ENCODE data around the gene NFKBIE. TPM values are rescaled to one million over a fixed set of nuclear protein-coding genes. Genes with fewer than 3 reads are reported as not detected.

Gene NFKBIE
- total and polyA plus RNA-seq, 2 of the 13 experiments (the other 11 are each of a cell fraction or from before 2014, with no cell fraction given), result 6.7 to 14.5 TPM

DNA sequence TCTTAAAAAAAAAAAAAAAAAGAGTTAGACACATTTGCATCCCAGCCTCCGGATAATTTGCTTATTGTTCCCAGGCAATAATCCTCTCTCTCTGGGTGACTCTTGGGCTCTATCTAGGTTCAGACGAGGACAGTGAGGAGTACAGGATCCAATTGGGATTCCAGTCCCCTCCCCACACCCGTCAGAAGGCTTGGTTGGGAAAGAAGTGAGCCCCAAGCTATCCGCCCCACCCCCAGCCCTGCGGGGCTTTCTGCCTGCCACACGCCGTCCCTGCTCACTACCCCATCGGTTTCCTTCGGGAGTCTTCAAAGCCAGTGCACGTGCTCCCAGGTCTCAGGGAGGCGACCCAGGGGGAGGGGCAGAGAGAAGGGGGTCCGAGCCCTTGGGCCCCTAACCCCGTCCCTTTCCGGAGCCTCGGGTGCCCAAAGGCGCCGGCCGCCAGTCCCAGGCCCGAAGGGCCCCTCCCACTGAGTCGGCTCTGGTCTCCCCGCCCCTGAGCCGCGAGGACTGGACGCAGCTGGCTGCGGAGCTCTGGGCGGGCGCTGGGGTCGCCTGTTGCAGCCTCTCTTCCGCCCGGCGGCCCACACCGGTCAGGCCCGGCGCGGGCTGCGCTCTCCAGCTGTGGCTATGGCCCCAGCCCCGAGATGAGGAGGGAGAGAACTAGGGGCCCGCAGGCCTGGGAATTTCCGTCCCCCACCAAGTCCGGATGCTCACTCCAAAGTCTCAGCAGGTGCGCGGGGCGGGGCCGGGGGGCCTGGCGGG is 46.1 kb downstream of the NFKBIE start (continued):
- TF ChIP-seq, protein P1, sequence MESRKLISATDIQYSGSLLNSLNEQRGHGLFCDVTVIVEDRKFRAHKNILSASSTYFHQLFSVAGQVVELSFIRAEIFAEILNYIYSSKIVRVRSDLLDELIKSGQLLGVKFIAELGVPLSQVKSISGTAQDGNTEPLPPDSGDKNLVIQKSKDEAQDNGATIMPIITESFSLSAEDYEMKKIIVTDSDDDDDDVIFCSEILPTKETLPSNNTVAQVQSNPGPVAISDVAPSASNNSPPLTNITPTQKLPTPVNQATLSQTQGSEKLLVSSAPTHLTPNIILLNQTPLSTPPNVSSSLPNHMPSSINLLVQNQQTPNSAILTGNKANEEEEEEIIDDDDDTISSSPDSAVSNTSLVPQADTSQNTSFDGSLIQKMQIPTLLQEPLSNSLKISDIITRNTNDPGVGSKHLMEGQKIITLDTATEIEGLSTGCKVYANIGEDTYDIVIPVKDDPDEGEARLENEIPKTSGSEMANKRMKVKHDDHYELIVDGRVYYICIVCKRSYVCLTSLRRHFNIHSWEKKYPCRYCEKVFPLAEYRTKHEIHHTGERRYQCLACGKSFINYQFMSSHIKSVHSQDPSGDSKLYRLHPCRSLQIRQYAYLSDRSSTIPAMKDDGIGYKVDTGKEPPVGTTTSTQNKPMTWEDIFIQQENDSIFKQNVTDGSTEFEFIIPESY (CRISPR knock-in tag; IDR thresholded peaks at IDR 0.05), result no peak
- no peak for TF ChIP-seq RORA (CRISPR knock-in tag; IDR thresholded peaks at IDR 0.05)
- TF ChIP-seq ELF3 (CRISPR knock-in tag; IDR thresholded peaks at IDR 0.05), result peak; percentile 53; the same call in 1 of the 2 replicates
- no peak for TF ChIP-seq IRF2 (CRISPR knock-in tag; IDR thresholded peaks at IDR 0.05)
- TF ChIP-seq TBX2 (CRISPR knock-in tag; IDR thresholded peaks at IDR 0.05; ENCODE audit: borderline replicate concordance), result peak; percentile 60; the same call in 1 of the 2 replicates
- no peak for TF ChIP-seq ZNF496 (CRISPR knock-in tag; IDR thresholded peaks at IDR 0.05; ENCODE audit: insufficient replicate concordance)
- no peak; the same call in 1 of the 2 replicates for TF ChIP-seq KDM5B (CRISPR knock-in tag; IDR thresholded peaks at IDR 0.05; ENCODE audit: borderline replicate concordance)
- peak; percentile 85; the same call in 1 of the 2 replicates for TF ChIP-seq ZNF619 (CRISPR knock-in tag; IDR thresholded peaks at IDR 0.05)
- TF ChIP-seq POLR2G (IDR thresholded peaks at IDR 0.05; ENCODE audit: low read depth, low read length), result peak; percentile 78
- TF ChIP-seq GFI1 (CRISPR knock-in tag; IDR thresholded peaks at IDR 0.05; ENCODE audit: borderline replicate concordance), result peak; percentile 31; the same call in 1 of the 2 replicates
- TF ChIP-seq PRMT3 (CRISPR knock-in tag; IDR thresholded peaks at IDR 0.05; ENCODE audit: borderline replicate concordance, low read depth), result 0 out of 2 replicates have a peak, but pooled peaks have one; percentile 55
- TF ChIP-seq, protein P2, sequence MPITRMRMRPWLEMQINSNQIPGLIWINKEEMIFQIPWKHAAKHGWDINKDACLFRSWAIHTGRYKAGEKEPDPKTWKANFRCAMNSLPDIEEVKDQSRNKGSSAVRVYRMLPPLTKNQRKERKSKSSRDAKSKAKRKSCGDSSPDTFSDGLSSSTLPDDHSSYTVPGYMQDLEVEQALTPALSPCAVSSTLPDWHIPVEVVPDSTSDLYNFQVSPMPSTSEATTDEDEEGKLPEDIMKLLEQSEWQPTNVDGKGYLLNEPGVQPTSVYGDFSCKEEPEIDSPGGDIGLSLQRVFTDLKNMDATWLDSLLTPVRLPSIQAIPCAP (CRISPR knock-in tag; IDR thresholded peaks at IDR 0.05; ENCODE audit: low read depth), result no peak
- peak; percentile 85 for TF ChIP-seq ZMAT3 (CRISPR knock-in tag; conservative IDR thresholded peaks at IDR 0.05)
- peak; percentile 72; the same call in 1 of the 2 replicates for TF ChIP-seq ZNF546 (CRISPR knock-in tag; conservative IDR thresholded peaks at IDR 0.05)
- TF ChIP-seq, protein P3, sequence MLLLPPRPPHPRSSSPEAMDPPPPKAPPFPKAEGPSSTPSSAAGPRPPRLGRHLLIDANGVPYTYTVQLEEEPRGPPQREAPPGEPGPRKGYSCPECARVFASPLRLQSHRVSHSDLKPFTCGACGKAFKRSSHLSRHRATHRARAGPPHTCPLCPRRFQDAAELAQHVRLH (CRISPR knock-in tag; IDR thresholded peaks at IDR 0.05; ENCODE audit: borderline replicate concordance, low read depth), result peak; percentile 60; the same call in 1 of the 2 replicates
- TF ChIP-seq, protein P4, sequence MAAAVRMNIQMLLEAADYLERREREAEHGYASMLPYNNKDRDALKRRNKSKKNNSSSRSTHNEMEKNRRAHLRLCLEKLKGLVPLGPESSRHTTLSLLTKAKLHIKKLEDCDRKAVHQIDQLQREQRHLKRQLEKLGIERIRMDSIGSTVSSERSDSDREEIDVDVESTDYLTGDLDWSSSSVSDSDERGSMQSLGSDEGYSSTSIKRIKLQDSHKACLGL (CRISPR knock-in tag; IDR thresholded peaks at IDR 0.05), result peak; percentile 72; the same call in 1 of the 2 replicates
- no peak for TF ChIP-seq DDIT3 (CRISPR knock-in tag; IDR thresholded peaks at IDR 0.05)
- 0 out of 2 replicates have a peak, but pooled peaks have one; percentile 70 for TF ChIP-seq ZNF567 (CRISPR knock-in tag; IDR thresholded peaks at IDR 0.05; ENCODE audit: borderline replicate concordance)
- TF ChIP-seq ZC3H4 (CRISPR knock-in tag; IDR thresholded peaks at IDR 0.05; ENCODE audit: borderline replicate concordance), result no peak
- TF ChIP-seq ZEB1 (IDR thresholded peaks at IDR 0.05; ENCODE audit: insufficient replicate concordance, low read depth), result no peak
- TF ChIP-seq ZNF605 (CRISPR knock-in tag; IDR thresholded peaks at IDR 0.05), result peak; percentile 70; the same call in 1 of the 2 replicates
- no peak for TF ChIP-seq RARG (CRISPR knock-in tag; IDR thresholded peaks at IDR 0.05; ENCODE audit: low read depth)
- peak; percentile 74; the same call in 1 of the 2 replicates for TF ChIP-seq ZNF362 (CRISPR knock-in tag; IDR thresholded peaks at IDR 0.05; ENCODE audit: borderline replicate concordance)
- no peak for TF ChIP-seq U2AF2 (IDR thresholded peaks at IDR 0.05; ENCODE audit: low read depth, low read length)

All from HepG2 (cell line).